SK-N-SH (cell line): ENCODE measurements around the gene BORCS6.

Experiments used
- CTCF ChIP-seq: fragments of 200-600 bp; sonication (generic); IDR thresholded peaks from 2 replicates; pipeline ENCODE4 v1.6.1; 2017; ENCODE audit warnings: antibody characterized with exemption, mild to moderate bottlenecking, moderate library complexity
- EP300 ChIP-seq, 2 experiments: IDR thresholded peaks; 2 replicates each; pipeline versions ENCODE4 v1.4.0 to v1.6.1; 2012; ENCODE audit warnings: borderline replicate concordance in 1 of 2, low read depth in 1 of 2, low read length in 1 of 2
- JUND ChIP-seq: IDR thresholded peaks from 2 replicates; pipeline ENCODE4 v1.4.0; 2012
- MXI1 ChIP-seq: IDR thresholded peaks from 2 replicates; pipeline ENCODE4 v1.6.1; 2012; ENCODE audit warnings: mild to moderate bottlenecking, low read depth, low read length, improper control_type of control experiment
- NFIC ChIP-seq: IDR thresholded peaks from 2 replicates; pipeline ENCODE4 v1.4.0; 2012; ENCODE audit warnings: borderline replicate concordance
- POLR2AphosphoS5 ChIP-seq: IDR thresholded peaks from 2 replicates; pipeline ENCODE4 v1.6.1; 2012; ENCODE audit warnings: low read depth, low read length
- RAD21 ChIP-seq: IDR thresholded peaks from 2 replicates; pipeline ENCODE4 v1.6.1; 2012; ENCODE audit warnings: mild to moderate bottlenecking, low read length
- RFX5 ChIP-seq: IDR thresholded peaks from 2 replicates; pipeline ENCODE4 v1.6.1; 2012; ENCODE audit warnings: mild to moderate bottlenecking, improper control_type of control experiment, low read length
- TAF1 ChIP-seq: IDR thresholded peaks from 2 replicates; pipeline ENCODE4 v1.6.1; 2012; ENCODE audit warnings: low read depth, mild to moderate bottlenecking, low read length, moderate library complexity, borderline replicate concordance
- TF ChIP-seq, protein P1 (sequence below): IDR thresholded peaks from 2 replicates; pipeline ENCODE4 v1.6.1; 2012; ENCODE audit warnings: mild to moderate bottlenecking, low read depth, low read length, moderate library complexity
- TF ChIP-seq, protein P2 (sequence below): IDR thresholded peaks from 2 replicates; pipeline ENCODE4 v1.4.0; 2012; ENCODE audit warnings: low read depth, borderline replicate concordance

- TF ChIP-seq, protein P1, sequence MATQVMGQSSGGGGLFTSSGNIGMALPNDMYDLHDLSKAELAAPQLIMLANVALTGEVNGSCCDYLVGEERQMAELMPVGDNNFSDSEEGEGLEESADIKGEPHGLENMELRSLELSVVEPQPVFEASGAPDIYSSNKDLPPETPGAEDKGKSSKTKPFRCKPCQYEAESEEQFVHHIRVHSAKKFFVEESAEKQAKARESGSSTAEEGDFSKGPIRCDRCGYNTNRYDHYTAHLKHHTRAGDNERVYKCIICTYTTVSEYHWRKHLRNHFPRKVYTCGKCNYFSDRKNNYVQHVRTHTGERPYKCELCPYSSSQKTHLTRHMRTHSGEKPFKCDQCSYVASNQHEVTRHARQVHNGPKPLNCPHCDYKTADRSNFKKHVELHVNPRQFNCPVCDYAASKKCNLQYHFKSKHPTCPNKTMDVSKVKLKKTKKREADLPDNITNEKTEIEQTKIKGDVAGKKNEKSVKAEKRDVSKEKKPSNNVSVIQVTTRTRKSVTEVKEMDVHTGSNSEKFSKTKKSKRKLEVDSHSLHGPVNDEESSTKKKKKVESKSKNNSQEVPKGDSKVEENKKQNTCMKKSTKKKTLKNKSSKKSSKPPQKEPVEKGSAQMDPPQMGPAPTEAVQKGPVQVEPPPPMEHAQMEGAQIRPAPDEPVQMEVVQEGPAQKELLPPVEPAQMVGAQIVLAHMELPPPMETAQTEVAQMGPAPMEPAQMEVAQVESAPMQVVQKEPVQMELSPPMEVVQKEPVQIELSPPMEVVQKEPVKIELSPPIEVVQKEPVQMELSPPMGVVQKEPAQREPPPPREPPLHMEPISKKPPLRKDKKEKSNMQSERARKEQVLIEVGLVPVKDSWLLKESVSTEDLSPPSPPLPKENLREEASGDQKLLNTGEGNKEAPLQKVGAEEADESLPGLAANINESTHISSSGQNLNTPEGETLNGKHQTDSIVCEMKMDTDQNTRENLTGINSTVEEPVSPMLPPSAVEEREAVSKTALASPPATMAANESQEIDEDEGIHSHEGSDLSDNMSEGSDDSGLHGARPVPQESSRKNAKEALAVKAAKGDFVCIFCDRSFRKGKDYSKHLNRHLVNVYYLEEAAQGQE: no peak
- TF ChIP-seq CTCF (peak; percentile 38; the same call in 1 of the 2 replicates), POLR2AphosphoS5 (no peak; the same call in 1 of the 2 replicates), EP300 (IDR thresholded peaks at IDR 0.05; ENCODE audit: borderline replicate concordance in 1 of 2, low read depth in 1 of 2, low read length in 1 of 2) (no peak), RAD21 (peak; percentile 27; the same call in 1 of the 2 replicates), RFX5 (no peak), NFIC (no peak), TAF1 (no peak), JUND (no peak), MXI1 (peak; percentile 18; the same call in 1 of the 2 replicates)
- TF ChIP-seq, protein P2, sequence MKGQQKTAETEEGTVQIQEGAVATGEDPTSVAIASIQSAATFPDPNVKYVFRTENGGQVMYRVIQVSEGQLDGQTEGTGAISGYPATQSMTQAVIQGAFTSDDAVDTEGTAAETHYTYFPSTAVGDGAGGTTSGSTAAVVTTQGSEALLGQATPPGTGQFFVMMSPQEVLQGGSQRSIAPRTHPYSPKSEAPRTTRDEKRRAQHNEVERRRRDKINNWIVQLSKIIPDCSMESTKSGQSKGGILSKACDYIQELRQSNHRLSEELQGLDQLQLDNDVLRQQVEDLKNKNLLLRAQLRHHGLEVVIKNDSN: peak; percentile 12; the same call in 1 of the 2 replicates
These were observed 33.6 kb upstream of the BORCS6 start for GRCh38 chr17:8223356-8224126.
